Measurements from ENCODE around the gene SASH1. TPM values are rescaled to one million over a fixed set of nuclear protein-coding genes. Genes with fewer than 3 reads are reported as not detected.

SASH1 gene
- total and polyA plus RNA-seq, 9 of the 15 experiments (the other 6 are each of a cell fraction or from before 2014, with no cell fraction given) = 0.35 to 3.5 (median 1.6) TPM

GRCh38 chr6:148530976-148531375 lies 188.3 kb downstream of the SASH1 start:
- WGBS (ENCODE audit: insufficient coverage, low coverage, missing lambda C conversion rate) = 46% methylated on average over 4 of the region's 4 CpGs
- ChIA-PET CTCF (ENCODE audit: low intra/inter-chr PET ratio) (no interaction called here), POLR2A (interaction anchor here (0.7 to 1.2 kb wide), 2 partner anchors 7 to 13 kb away, joined by 3 to 5 read pairs; no protein-coding TSS in a partner anchor)
- DNase-seq (ENCODE audit: extremely low read depth in 1 of 4, low spot score in 3 of 4) (no peak), FAIRE-seq (no peak), ATAC-seq (no peak)
- no TSS peak for BruUV-seq (replicated peaks)
- Histone ChIP-seq H3K4me1 (replicated peaks in 1 of 2; ENCODE audit: control insufficient read depth in 2 of 2, insufficient read depth in 2 of 2, low read length in 2 of 2) (peaks cover 0 to 4% of the 10 kb centered on the region in 2 experiments; a peak in 2 of 5 replicates), H3K9me1 (ENCODE audit: control insufficient read depth, insufficient read depth, low read length) (no peaks in the 10 kb centered on the region), H3K36me3 (ENCODE audit: control insufficient read depth, insufficient read depth, low read length) (no peaks in the 10 kb centered on the region), H3K4me3 (no peak overlapping the region), H3K27me3 (ENCODE audit: control insufficient read depth in 2 of 2, insufficient read depth in 2 of 2, low read length in 2 of 2) (peaks cover 0 to 9% of the 10 kb centered on the region in 2 experiments; a peak in 2 of 5 replicates), H2AFZ (ENCODE audit: low read depth, low read length) (peak overlapping the region; percentile 94), H4K20me1 (replicated peaks; ENCODE audit: control insufficient read depth, insufficient read depth, low read length) (no peaks in the 10 kb centered on the region), H3K4me2 (ENCODE audit: insufficient read depth, low read length) (no peak overlapping the region), H3K79me2 (ENCODE audit: control insufficient read depth, insufficient read depth, low read length) (no peaks in the 10 kb centered on the region), H3K9ac (ENCODE audit: insufficient read depth in 1 of 2, low read depth in 2 of 2, low read length in 2 of 2) (no peak overlapping the region), H3K27ac (ENCODE audit: extremely low read depth, low read depth, low read length) (no peak overlapping the region; the same call in 1 of the 3 replicates), H3K9me3 (replicated peaks; ENCODE audit: control insufficient read depth, insufficient read depth, low read depth, low read length) (no peaks in the 10 kb centered on the region)
- no peak for TF ChIP-seq GATA2 (CRISPR knock-in tag; IDR thresholded peaks at IDR 0.05)
- TF ChIP-seq GABPB2 (CRISPR knock-in tag; conservative IDR thresholded peaks at IDR 0.05) = no peak
- TF ChIP-seq FOSL1 (tag; conservative IDR thresholded peaks at IDR 0.05) = 0 out of 2 replicates have a peak, but pooled peaks have one; percentile 11
- TF ChIP-seq NCOA2 (IDR thresholded peaks at IDR 0.05; ENCODE audit: partially characterized antibody in 2 of 2) = peak in 1 of 2 experiments; percentile 42
- no peak for TF ChIP-seq POLR3G (IDR thresholded peaks at IDR 0.05; ENCODE audit: extremely low read depth, insufficient read length, insufficient replicate concordance)
- intact Hi-C loops (cut with micrococcal nuclease) = no loop called here
- in situ Hi-C loops (cut with MboI) = no loop called here

- FAIRE-seq (no peak), ATAC-seq (no peak), DNase-seq (ENCODE audit: extremely low read depth in 1 of 4, low spot score in 3 of 4) (no peak)
- Histone ChIP-seq H3K9me1 (ENCODE audit: control insufficient read depth, insufficient read depth, low read length) (no peaks in the 10 kb centered on the region), H3K9me3 (replicated peaks; ENCODE audit: control insufficient read depth, insufficient read depth, low read depth, low read length) (no peaks in the 10 kb centered on the region), H3K27me3 (ENCODE audit: control insufficient read depth in 2 of 2, insufficient read depth in 2 of 2, low read length in 2 of 2) (peaks cover 0 to 9% of the 10 kb centered on the region in 2 experiments; a peak in 2 of 5 replicates), H3K36me3 (ENCODE audit: control insufficient read depth, insufficient read depth, low read length) (no peaks in the 10 kb centered on the region), H3K79me2 (ENCODE audit: control insufficient read depth, insufficient read depth, low read length) (no peaks in the 10 kb centered on the region), H3K4me2 (ENCODE audit: insufficient read depth, low read length) (no peak overlapping the region), H3K9ac (ENCODE audit: insufficient read depth in 1 of 2, low read depth in 2 of 2, low read length in 2 of 2) (no peak overlapping the region), H3K4me1 (replicated peaks in 1 of 2; ENCODE audit: control insufficient read depth in 2 of 2, insufficient read depth in 2 of 2, low read length in 2 of 2) (peaks cover 0 to 4% of the 10 kb centered on the region in 2 experiments; a peak in 2 of 5 replicates), H4K20me1 (replicated peaks; ENCODE audit: control insufficient read depth, insufficient read depth, low read length) (no peaks in the 10 kb centered on the region; the same call in 1 of the 2 replicates), H3K4me3 (no peak overlapping the region), H2AFZ (ENCODE audit: low read depth, low read length) (no peak overlapping the region), H3K27ac (ENCODE audit: extremely low read depth, low read depth, low read length) (no peak overlapping the region)
- ChIA-PET POLR2A (interaction anchor here (0.7 kb wide), 1 partner anchor 362 kb away, joined by 4 read pairs; no protein-coding TSS in a partner anchor), CTCF (ENCODE audit: low intra/inter-chr PET ratio) (no interaction called here)
- in situ Hi-C loops (cut with MboI) (no loop called here), intact Hi-C loops (cut with micrococcal nuclease) (no loop called here)
- no TSS peak for BruUV-seq (replicated peaks)
- WGBS (ENCODE audit: insufficient coverage, low coverage, missing lambda C conversion rate) = 50% methylated on average over 13 of the region's 13 CpGs
- TF ChIP-seq TEAD2 (tag; IDR thresholded peaks at IDR 0.05) = no peak
- no peak for TF ChIP-seq DMBX1 (CRISPR knock-in tag; IDR thresholded peaks at IDR 0.05; ENCODE audit: borderline replicate concordance)
Measured at GRCh38 chr6:148532698-148533097, 190.1 kb downstream of the SASH1 start.
